Peyer's patch (tissue), 4 donors: ENCODE data around the gene WSCD1.

Source experiments
- CTCF ChIP-seq, 6 experiments: fragments of 450-650 bp in 4 of 6; fragments of 200-600 bp in 2 of 6; sonication (generic) in 1 of 6; IDR thresholded peaks; one replicate each; pipeline ENCODE4 v1.5.1; 2017 to 2019; ENCODE audit warnings: antibody characterized with exemption in 6 of 6, mild to moderate bottlenecking in 3 of 6, moderate library complexity in 1 of 6
- POLR2A ChIP-seq, 2 donors: fragments of 450-650 bp; IDR thresholded peaks; one replicate each; pipeline ENCODE4 v1.5.1; 2017; ENCODE audit warnings: antibody characterized with exemption in 2 of 2, mild to moderate bottlenecking in 2 of 2, moderate library complexity in 2 of 2

GRCh38 chr17:6084311-6085161 lies 14.4 kb downstream of the WSCD1 start:
- no peak for TF ChIP-seq CTCF (IDR thresholded peaks at IDR 0.05)
- no peak for TF ChIP-seq POLR2A (IDR thresholded peaks at IDR 0.05)
